OCI-LY1 (cell line): ENCODE measurements around the gene EFR3B.

Experiments used
- CTCF ChIP-seq: fragments of 200-600 bp; sonication (generic), shearing (Covaris generic); IDR thresholded peaks from 2 replicates; pipeline ENCODE4 v1.5.1; 2017; ENCODE audit warnings: mild to moderate bottlenecking, antibody characterized with exemption, low read length, moderate library complexity, mixed read lengths
- EZH2 ChIP-seq: fragments of 200-600 bp; sonication (generic), shearing (Covaris generic); IDR thresholded peaks from 2 replicates; pipeline ENCODE4 v1.8.0; 2017; ENCODE audit warnings: borderline replicate concordance, mixed run types, mild to moderate bottlenecking, antibody characterized with exemption, low read length, moderate library complexity, mixed read lengths

- TF ChIP-seq CTCF (no peak), EZH2 (no peak)
These were observed 6.2 kb upstream of the EFR3B start for GRCh38 chr2:25035537-25036220.
